Measurements from ENCODE around the gene ERCC1.

The ERCC1 gene

GRCh38 chr19:45391871-45392665 is 31.6 kb downstream of the ERCC1 start:
- Histone ChIP-seq H3K9ac (no peak overlapping the region), H3K9me3 (ENCODE audit: control insufficient read depth, low read length) (no peaks in the 10 kb centered on the region), H2AFZ (no peak overlapping the region), H3K27ac (no peak overlapping the region), H3K27me3 (ENCODE audit: control insufficient read depth, insufficient read depth, low read length) (no peaks in the 10 kb centered on the region), H3K4me2 (ENCODE audit: low read length) (no peak overlapping the region), H3K4me3 (ENCODE audit: low read depth, low read length) (no peak overlapping the region), H3K36me3 (ENCODE audit: control insufficient read depth, insufficient read depth, low read length) (no peaks in the 10 kb centered on the region), H3K4me1 (no peaks in the 10 kb centered on the region), H3K79me2 (no peaks in the 10 kb centered on the region)
- no peak for TF ChIP-seq CTCF (IDR thresholded peaks at IDR 0.05)

GRCh38 chr19:45391346-45391745 is 32.4 kb downstream of the ERCC1 start:
- H3K27ac ChIP-seq = no peak overlapping the region
- H3K4me1 ChIP-seq = no peaks in the 10 kb centered on the region
- no peak overlapping the region for H3K9ac ChIP-seq
- TF ChIP-seq CTCF (IDR thresholded peaks at IDR 0.05) = no peak
- no peaks in the 10 kb centered on the region for H3K79me2 ChIP-seq
- H3K4me3 ChIP-seq (ENCODE audit: low read depth, low read length) = no peak overlapping the region
- no peaks in the 10 kb centered on the region for H3K27me3 ChIP-seq (ENCODE audit: control insufficient read depth, insufficient read depth, low read length)
- no peaks in the 10 kb centered on the region for H3K36me3 ChIP-seq (ENCODE audit: control insufficient read depth, insufficient read depth, low read length)
- H3K9me3 ChIP-seq (ENCODE audit: control insufficient read depth, low read length) = no peaks in the 10 kb centered on the region
- no peak overlapping the region for H3K4me2 ChIP-seq (ENCODE audit: low read length)
- H2AFZ ChIP-seq = no peak overlapping the region

GRCh38 chr19:45385392-45386221 is 38.1 kb downstream of the ERCC1 start:
- H2AFZ ChIP-seq = peak overlapping the region; percentile 17
- H3K9me3 ChIP-seq (ENCODE audit: control insufficient read depth, low read length) = no peaks in the 10 kb centered on the region
- TF ChIP-seq CTCF (IDR thresholded peaks at IDR 0.05) = no peak
- no peaks in the 10 kb centered on the region for H3K36me3 ChIP-seq (ENCODE audit: control insufficient read depth, insufficient read depth, low read length)
- H3K4me2 ChIP-seq (ENCODE audit: low read length) = no peak overlapping the region
- H3K9ac ChIP-seq = no peak overlapping the region
- no peak overlapping the region for H3K4me3 ChIP-seq (ENCODE audit: low read depth, low read length)
- H3K4me1 ChIP-seq = no peaks in the 10 kb centered on the region
- no peaks in the 10 kb centered on the region for H3K79me2 ChIP-seq
- no peaks in the 10 kb centered on the region for H3K27me3 ChIP-seq (ENCODE audit: control insufficient read depth, insufficient read depth, low read length)
- H3K27ac ChIP-seq = no peak overlapping the region

GRCh38 chr19:45382426-45382825 is 41.3 kb downstream of the ERCC1 start:
- Histone ChIP-seq H2AFZ (no peak overlapping the region), H3K79me2 (no peaks in the 10 kb centered on the region), H3K4me1 (no peaks in the 10 kb centered on the region), H3K4me3 (ENCODE audit: low read depth, low read length) (no peak overlapping the region), H3K9ac (no peak overlapping the region), H3K9me3 (ENCODE audit: control insufficient read depth, low read length) (no peaks in the 10 kb centered on the region), H3K36me3 (ENCODE audit: control insufficient read depth, insufficient read depth, low read length) (no peaks in the 10 kb centered on the region), H3K27me3 (ENCODE audit: control insufficient read depth, insufficient read depth, low read length) (no peaks in the 10 kb centered on the region), H3K4me2 (ENCODE audit: low read length) (no peak overlapping the region), H3K27ac (no peak overlapping the region)
- TF ChIP-seq CTCF (IDR thresholded peaks at IDR 0.05) = no peak
